GM12873 (cell line): ENCODE results near the gene RHOU.

ENCODE experiments used
- TF ChIP-seq, protein P1 (sequence below): IDR thresholded peaks from 2 replicates; pipeline ENCODE4 v1.5.1; 2012; ENCODE audit warnings: low read depth, mild to moderate bottlenecking, moderate library complexity, low read length, control low read depth; ENCODE audit not compliant: insufficient read depth; ENCODE audit errors: missing control alignments

RHOU gene

GRCh38 chr1:228748029-228748428, 12.8 kb downstream of the RHOU start:
- TF ChIP-seq, protein P1, sequence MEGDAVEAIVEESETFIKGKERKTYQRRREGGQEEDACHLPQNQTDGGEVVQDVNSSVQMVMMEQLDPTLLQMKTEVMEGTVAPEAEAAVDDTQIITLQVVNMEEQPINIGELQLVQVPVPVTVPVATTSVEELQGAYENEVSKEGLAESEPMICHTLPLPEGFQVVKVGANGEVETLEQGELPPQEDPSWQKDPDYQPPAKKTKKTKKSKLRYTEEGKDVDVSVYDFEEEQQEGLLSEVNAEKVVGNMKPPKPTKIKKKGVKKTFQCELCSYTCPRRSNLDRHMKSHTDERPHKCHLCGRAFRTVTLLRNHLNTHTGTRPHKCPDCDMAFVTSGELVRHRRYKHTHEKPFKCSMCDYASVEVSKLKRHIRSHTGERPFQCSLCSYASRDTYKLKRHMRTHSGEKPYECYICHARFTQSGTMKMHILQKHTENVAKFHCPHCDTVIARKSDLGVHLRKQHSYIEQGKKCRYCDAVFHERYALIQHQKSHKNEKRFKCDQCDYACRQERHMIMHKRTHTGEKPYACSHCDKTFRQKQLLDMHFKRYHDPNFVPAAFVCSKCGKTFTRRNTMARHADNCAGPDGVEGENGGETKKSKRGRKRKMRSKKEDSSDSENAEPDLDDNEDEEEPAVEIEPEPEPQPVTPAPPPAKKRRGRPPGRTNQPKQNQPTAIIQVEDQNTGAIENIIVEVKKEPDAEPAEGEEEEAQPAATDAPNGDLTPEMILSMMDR = no peak

DNA sequence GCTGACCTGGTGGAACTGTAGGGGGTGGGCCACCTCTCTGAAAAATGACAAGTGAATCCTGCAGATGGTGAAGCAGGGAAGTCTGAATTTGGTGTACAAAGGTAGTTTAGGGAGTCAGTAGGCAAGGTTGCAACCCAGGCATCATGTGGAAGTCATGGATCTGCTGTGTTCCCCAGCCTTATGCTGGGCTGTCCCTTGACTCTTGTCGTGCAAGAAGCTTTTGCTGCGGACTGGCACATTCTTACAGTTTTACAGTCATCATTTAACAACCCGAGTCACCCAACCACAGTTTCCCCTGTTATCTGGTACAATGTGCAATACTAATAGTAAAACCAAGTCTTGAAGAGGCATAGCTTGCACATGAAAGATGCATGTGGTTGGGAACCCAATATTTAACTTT, 13.2 kb downstream of the RHOU start:
- TF ChIP-seq, protein P1 = no peak

GRCh38 chr1:228749765-228750164, 14.5 kb downstream of the RHOU start:
- TF ChIP-seq, protein P1 = no peak

- TF ChIP-seq, protein P1 = no peak
Observed at GRCh38 chr1:228750915-228751314, 15.6 kb downstream of the RHOU start.

DNA sequence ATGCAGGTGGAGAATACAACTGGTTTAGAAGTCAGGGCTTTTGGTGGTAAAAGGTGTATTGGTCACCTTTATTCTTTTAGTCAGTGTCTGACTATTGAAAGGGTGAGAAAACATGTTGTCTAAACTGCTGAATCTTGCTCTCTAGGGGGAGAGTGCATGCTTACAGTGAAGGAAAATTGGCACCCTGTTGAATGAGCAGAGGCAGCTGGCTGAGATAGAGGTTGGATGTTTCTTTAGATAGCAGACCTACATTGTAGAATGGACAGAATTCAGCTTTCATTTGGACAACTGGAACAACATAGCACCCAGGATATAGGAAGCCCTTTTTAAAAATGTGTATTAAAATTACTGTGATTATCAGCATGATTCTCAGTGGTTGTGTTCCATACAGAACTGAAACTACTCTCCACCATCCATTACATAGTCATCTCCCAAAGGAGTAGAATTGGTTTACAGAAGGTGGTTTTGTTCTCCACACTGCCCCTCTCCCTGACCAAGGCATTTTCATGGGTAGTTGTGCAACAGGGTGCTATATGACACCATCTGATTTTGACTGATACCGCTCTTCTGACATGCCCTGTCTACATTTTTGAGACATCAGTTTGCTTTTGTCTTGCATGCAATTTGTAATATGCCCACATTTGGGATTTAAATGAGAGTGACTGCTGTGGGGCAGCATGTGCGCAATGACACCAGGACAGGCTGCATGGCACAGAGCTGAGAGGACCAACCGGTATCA, 16.2 kb downstream of the RHOU start:
- TF ChIP-seq, protein P1 = no peak

DNA sequence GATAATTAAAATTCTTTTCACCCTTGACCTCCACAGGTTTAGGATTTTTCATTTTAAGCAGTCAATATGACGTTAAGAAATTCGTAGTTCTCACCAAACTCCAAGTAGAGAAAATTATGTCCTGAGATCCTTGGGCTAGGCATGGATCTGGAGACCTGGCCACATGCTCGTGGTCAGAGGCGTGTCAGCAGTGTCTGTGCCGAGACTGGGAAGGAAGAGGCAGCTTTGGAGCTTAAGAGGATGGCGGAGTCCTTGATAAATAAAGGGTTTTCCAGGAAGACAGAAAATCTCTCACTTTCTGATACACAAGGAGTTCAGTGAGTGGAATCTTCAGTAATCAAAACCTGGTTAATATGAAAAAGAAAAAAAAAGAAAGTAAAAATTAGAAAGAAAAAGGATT, 17.0 kb downstream of the RHOU start:
- TF ChIP-seq, protein P1 = no peak

DNA sequence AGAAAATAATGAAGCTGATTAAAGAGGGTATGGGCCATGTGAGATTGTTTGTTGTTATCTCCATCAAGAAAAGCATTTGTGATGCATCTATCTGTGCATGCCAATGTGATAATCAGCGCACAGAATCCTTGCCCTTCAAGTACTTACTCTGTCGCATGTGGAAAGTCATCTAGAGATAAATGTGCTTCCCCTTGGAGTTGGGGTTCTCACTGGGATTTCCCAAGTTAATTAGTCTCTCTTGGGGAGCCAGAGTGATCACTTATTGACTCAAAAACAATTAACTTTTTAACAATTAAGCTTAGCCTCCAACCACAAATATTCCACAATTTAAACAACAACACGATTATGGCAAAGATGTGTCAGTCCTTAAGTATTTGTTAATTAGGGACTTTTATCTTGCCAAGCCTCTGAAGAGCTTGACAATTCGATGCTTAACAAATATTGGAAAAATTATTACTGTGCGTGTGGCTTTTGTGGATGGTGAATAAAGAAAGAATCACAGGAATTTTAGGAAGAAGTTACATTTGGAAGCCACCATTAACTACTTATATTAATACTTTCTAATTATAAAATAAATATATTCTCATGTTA, 17.5 kb downstream of the RHOU start:
- TF ChIP-seq, protein P1 = no peak
